ENCODE results near the gene MTMR6. TPM values are rescaled to one million over a fixed set of nuclear protein-coding genes. Genes with fewer than 3 reads are reported as not detected.

MTMR6 gene
- total RNA-seq, 1 experiment from 2014 or later: 9.7 TPM

DNA sequence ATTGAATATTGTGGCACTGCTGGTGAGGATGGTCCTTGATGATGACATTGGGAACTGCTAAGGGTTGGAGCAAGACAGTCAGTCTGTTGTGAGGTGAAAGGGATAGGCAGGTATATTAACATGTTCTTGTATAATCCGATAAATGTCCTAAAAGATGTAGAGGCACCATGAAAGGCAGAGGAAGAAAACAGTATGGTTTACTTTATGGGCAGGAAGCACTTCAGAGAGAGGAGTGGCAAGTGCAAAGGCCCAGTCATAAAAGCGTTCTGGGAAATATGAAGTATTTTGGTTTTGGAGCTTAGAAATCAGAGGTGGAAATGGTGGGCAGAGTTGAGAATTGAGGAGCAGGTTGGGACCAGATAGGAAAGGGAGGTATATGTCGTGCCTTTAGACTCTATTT lies 23.6 kb upstream of the MTMR6 start:
- Histone ChIP-seq H3K27ac (ENCODE audit: low read length) (no peak overlapping the region), H3K36me3 (ENCODE audit: control insufficient read depth, insufficient read depth, low read length) (peaks cover 20% of the 10 kb centered on the region), H3K9me3 (ENCODE audit: control insufficient read depth, insufficient read depth, low read depth, low read length) (no peaks in the 10 kb centered on the region), H3K4me1 (ENCODE audit: control insufficient read depth, insufficient read depth, low read length) (no peaks in the 10 kb centered on the region), H3K4me3 (ENCODE audit: low read depth in 2 of 2, low read length in 2 of 2) (no peak overlapping the region), H3K27me3 (ENCODE audit: control insufficient read depth, insufficient read depth, low read length) (no peaks in the 10 kb centered on the region)
- in situ Hi-C loops (cut with HindIII; ENCODE audit: low pct_unique_long_range_greater_than_20kb, low sequenced_read_pairs): no loop called here
- intact Hi-C loops (cut with micrococcal nuclease; ENCODE audit: unreplicated experiment): no loop called here
- no peak for TF ChIP-seq TCF7L2 (IDR thresholded peaks at IDR 0.05; ENCODE audit: low read depth, low read length)
- TF ChIP-seq, protein P1, sequence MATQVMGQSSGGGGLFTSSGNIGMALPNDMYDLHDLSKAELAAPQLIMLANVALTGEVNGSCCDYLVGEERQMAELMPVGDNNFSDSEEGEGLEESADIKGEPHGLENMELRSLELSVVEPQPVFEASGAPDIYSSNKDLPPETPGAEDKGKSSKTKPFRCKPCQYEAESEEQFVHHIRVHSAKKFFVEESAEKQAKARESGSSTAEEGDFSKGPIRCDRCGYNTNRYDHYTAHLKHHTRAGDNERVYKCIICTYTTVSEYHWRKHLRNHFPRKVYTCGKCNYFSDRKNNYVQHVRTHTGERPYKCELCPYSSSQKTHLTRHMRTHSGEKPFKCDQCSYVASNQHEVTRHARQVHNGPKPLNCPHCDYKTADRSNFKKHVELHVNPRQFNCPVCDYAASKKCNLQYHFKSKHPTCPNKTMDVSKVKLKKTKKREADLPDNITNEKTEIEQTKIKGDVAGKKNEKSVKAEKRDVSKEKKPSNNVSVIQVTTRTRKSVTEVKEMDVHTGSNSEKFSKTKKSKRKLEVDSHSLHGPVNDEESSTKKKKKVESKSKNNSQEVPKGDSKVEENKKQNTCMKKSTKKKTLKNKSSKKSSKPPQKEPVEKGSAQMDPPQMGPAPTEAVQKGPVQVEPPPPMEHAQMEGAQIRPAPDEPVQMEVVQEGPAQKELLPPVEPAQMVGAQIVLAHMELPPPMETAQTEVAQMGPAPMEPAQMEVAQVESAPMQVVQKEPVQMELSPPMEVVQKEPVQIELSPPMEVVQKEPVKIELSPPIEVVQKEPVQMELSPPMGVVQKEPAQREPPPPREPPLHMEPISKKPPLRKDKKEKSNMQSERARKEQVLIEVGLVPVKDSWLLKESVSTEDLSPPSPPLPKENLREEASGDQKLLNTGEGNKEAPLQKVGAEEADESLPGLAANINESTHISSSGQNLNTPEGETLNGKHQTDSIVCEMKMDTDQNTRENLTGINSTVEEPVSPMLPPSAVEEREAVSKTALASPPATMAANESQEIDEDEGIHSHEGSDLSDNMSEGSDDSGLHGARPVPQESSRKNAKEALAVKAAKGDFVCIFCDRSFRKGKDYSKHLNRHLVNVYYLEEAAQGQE (IDR thresholded peaks at IDR 0.05; ENCODE audit: insufficient read depth in 1 of 2, low read depth in 2 of 2, low read length in 1 of 2): no peak
- no peak for TF ChIP-seq SIN3A (IDR thresholded peaks at IDR 0.05; ENCODE audit: borderline replicate concordance, insufficient read depth, low read depth, low read length)
- TF ChIP-seq, protein P2, sequence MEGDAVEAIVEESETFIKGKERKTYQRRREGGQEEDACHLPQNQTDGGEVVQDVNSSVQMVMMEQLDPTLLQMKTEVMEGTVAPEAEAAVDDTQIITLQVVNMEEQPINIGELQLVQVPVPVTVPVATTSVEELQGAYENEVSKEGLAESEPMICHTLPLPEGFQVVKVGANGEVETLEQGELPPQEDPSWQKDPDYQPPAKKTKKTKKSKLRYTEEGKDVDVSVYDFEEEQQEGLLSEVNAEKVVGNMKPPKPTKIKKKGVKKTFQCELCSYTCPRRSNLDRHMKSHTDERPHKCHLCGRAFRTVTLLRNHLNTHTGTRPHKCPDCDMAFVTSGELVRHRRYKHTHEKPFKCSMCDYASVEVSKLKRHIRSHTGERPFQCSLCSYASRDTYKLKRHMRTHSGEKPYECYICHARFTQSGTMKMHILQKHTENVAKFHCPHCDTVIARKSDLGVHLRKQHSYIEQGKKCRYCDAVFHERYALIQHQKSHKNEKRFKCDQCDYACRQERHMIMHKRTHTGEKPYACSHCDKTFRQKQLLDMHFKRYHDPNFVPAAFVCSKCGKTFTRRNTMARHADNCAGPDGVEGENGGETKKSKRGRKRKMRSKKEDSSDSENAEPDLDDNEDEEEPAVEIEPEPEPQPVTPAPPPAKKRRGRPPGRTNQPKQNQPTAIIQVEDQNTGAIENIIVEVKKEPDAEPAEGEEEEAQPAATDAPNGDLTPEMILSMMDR (IDR thresholded peaks at IDR 0.05): no peak
- TF ChIP-seq POLR2AphosphoS5 (IDR thresholded peaks at IDR 0.05; ENCODE audit: low read depth, low read length): no peak
- POLR2A ChIA-PET: interaction anchor here (0.5 kb wide), 1 partner anchor 388 kb away, joined by 5 read pairs; a partner anchor contains a TSS
- DNase-seq (ENCODE audit: low read depth, low spot score) (no peak), ATAC-seq (no peak)
- CTCF ChIA-PET: no interaction called here
- BruUV-seq (replicated peaks): no TSS peak

DNA sequence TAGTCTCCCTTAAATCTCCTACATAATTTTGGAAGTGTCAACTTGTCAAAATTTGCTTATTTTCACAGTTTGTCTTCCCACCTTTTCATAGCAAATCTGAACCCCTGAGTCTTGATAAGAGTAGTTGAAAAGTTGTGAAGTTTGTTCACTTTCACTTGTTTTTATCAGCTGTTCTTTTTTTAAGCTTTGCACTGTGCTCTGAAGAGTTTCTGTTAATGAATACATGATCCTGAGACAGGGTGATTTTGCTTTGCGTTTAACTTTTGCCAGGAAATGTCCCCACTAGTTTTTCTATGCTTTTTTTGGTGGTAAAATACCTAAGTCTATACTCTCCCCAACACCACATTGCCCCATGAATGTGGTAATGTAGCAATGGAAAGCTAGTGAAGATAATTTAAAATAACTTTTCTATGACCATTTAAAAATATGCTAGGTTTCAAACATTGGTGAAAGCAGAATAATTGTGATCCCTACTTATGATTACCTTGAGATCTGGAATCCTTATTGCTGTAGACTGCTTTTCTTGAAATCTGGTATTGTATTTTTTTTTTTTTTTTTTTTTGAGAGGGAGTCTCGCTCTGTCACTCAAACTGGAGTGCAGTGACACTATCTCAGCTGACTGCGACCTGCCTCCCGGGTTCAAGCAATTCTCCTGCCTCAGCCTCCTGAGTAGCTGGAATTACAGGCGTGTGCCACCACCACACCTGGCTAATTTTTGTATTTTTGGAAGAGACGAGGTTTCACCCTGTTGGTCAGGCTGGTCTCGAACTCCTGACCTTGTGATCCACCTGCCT lies 19.6 kb upstream of the MTMR6 start:
- Histone ChIP-seq H3K9me3 (ENCODE audit: control insufficient read depth, insufficient read depth, low read depth, low read length) (no peaks in the 10 kb centered on the region), H3K4me3 (ENCODE audit: low read depth in 2 of 2, low read length in 2 of 2) (no peak overlapping the region), H3K27me3 (ENCODE audit: control insufficient read depth, insufficient read depth, low read length) (no peaks in the 10 kb centered on the region), H3K27ac (ENCODE audit: low read length) (no peak overlapping the region), H3K36me3 (ENCODE audit: control insufficient read depth, insufficient read depth, low read length) (peaks cover 12% of the 10 kb centered on the region), H3K4me1 (ENCODE audit: control insufficient read depth, insufficient read depth, low read length) (peaks cover 4% of the 10 kb centered on the region; the same call in 1 of the 2 replicates)
- in situ Hi-C loops (cut with HindIII; ENCODE audit: low pct_unique_long_range_greater_than_20kb, low sequenced_read_pairs): no loop called here
- intact Hi-C loops (cut with micrococcal nuclease; ENCODE audit: unreplicated experiment): no loop called here
- no peak for DNase-seq (ENCODE audit: low read depth, low spot score)
- TF ChIP-seq SIN3A (IDR thresholded peaks at IDR 0.05; ENCODE audit: borderline replicate concordance, insufficient read depth, low read depth, low read length): no peak
- TF ChIP-seq, protein P1 (IDR thresholded peaks at IDR 0.05; ENCODE audit: insufficient read depth in 1 of 2, low read depth in 2 of 2, low read length in 1 of 2): no peak
- TF ChIP-seq, protein P2 (IDR thresholded peaks at IDR 0.05): no peak
- TF ChIP-seq TCF7L2 (IDR thresholded peaks at IDR 0.05; ENCODE audit: low read depth, low read length): no peak
- TF ChIP-seq POLR2AphosphoS5 (IDR thresholded peaks at IDR 0.05; ENCODE audit: low read depth, low read length): no peak
- no peak for ATAC-seq
- CTCF ChIA-PET: no interaction called here
- BruUV-seq (replicated peaks): no TSS peak
- POLR2A ChIA-PET: no interaction called here

Measured in Panc1 (cell line).